ENCODE measurements around the gene FAM110C.
"Not testable (repeated sequence)": the region's sequence is repeated elsewhere in the genome, so short reads cannot be mapped to it uniquely, and the experiment has no call there.

The FAM110C gene

GRCh38 chr2:46471-47345 lies at the start of gene FAM110C:
Gene FAM110C (minus strand): TSS chr2:46505. CDS start chr2:46385, 120 bp downstream.
- DNase-seq (ENCODE audit: low read depth, low spot score) = no peak

DNA sequence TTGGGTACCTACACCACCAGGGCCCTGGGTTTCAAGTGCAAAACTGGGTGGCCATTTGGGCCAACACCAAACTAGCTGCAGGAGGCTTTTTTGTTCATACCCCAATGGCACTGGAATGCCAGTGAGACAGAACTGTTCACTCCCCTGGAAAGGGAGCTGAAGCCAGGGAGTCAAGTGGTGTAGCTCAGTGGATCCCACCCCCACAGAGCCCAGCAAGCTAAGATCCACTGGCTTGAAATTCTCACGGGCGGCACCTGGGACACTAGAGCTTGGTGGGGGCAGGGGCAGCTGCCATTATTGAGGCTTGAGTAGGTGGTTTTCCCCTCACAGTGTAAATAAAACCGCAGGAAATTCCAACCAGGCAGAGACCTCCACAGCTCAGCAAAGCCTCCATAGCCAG lies 46.0 kb upstream of the FAM110C start:
- DNase-seq (ENCODE audit: low read depth, low spot score) = no peak

GRCh38 chr2:90645-91312 lies 44.5 kb upstream of the FAM110C start:
- no peak for DNase-seq (ENCODE audit: low read depth, low spot score)

DNA sequence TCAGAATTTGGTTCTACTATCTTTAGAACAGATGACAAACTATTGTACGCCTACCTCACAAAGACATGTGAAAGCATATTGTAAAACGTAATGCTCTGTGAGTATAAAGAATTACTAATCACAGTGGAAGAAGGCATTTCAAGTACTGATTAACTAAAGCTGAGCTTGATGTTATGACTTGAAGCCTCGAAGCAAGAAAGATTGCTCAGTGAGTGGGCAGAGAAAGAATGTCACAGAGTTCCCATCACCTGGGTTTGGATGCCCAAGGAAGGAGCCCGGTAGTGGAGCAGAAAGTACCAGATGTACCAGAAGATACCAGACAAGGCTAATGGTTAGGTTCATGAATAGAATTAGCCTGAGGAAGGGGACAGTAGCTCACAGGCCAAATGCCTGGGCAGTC lies 39.5 kb upstream of the FAM110C start:
- DNase-seq (ENCODE audit: low read depth, low spot score) = no peak

DNA sequence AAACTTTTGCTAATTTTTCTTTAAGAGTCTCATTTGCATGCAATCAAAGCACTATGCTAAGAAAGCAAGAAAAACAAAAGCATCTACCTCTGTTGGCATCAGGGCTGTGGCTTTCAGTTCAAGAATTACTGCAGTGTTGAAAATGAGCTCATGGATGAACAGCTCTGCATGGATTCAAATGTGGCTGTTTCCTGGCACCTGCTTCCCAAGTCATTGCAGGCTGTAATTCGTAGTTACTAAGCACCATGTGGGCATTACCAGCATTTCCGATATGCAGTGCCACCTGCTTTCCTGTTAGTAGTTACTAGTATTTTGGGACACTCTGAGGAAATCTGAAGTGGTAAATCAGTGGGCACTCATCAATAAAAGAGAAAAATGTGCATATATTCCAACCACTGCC lies 37.8 kb upstream of the FAM110C start:
- DNase-seq (ENCODE audit: low read depth, low spot score) = no peak

- no peak for DNase-seq (ENCODE audit: low read depth, low spot score)
Measured at GRCh38 chr2:80971-81736, 34.8 kb upstream of the FAM110C start.

GRCh38 chr2:80378-80777 lies 34.1 kb upstream of the FAM110C start:
- no peak for DNase-seq (ENCODE audit: low read depth, low spot score)

- no peak for DNase-seq (ENCODE audit: low read depth, low spot score)
Measured at GRCh38 chr2:71309-72035, 25.2 kb upstream of the FAM110C start.

DNA sequence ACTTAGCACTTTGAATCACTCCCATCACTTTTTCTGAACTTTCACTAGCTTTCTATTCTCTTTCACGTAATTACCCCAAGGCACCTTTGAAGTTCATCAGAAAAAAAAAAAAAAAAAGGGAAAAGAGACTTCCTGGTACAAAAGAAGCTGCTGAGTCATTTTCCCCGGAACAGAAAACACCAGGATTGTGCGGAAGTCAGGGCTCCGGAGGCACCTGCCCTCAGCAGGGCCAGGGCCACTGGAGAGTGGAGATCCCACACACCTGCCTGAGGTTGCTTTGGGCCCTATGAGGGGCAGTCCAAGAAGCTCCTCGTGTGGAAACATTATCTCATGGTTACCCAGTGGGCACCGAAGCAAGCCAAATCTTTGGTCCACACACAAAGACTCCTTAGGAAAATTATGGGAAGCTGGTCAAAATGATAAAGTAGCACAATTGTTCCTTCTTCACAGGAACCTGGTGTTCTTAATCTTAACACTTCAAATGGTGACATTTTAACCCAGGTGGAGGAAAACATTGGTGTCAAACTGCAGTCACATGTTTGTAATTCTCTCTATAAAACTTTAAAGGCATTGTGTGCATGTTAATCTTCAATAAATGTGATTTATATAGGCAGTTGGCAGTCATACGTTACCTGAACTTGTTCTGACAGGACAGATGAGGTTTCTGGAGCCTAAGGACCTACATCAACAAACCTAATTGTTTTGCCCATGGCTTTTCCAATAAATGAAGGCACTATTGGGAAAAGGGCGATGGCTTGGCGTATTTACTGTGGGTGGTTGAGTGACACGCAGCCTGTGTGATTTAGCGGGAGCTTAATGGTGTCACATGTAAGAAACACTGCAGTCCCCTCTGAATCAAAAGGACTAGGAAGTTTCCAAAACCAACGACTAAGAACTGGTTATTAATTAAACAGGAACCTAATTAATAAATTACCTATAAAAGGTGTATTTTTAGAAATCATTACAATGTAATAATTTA lies 23.4 kb upstream of the FAM110C start:
- DNase-seq (ENCODE audit: low read depth, low spot score) = no peak

DNA sequence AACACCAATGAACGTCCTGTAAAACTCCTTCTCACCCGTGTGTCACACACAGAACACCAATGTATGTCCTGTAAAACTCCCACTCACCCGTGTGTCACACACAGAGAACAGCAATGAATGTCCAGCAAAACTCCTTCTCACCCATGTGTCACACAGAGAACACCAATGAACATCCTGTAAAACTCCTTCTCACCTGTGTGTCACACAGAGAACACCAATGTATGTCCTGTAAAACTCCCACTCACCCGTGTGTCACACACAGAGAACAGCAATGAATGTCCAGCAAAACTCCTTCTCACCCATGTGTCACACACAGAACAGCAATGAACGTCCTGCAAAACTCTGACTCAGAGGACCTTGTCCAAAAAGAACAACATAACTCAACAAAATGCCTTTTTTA lies 22.3 kb upstream of the FAM110C start:
- not testable (repeated sequence) for DNase-seq (ENCODE audit: low read depth, low spot score)

DNA sequence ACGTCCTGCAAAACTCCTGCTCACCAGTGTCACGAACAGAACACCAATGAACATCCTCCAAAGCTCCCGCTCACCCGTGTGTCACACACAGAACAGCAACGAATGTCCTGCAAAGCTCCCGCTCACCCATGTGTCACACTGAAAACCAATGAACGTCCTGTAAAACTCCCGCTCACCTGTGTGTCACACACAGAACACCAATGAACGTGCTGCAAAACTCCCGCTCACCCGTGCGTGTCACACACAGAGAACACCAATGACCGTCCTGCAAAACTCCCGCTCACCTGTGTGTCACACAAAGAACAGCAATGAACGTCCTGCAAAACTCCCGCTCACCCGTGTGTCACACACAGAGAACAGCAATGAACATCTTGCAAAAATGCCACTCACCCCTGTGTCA lies 20.5 kb upstream of the FAM110C start:
- no peak for DNase-seq (ENCODE audit: low read depth, low spot score)

DNA sequence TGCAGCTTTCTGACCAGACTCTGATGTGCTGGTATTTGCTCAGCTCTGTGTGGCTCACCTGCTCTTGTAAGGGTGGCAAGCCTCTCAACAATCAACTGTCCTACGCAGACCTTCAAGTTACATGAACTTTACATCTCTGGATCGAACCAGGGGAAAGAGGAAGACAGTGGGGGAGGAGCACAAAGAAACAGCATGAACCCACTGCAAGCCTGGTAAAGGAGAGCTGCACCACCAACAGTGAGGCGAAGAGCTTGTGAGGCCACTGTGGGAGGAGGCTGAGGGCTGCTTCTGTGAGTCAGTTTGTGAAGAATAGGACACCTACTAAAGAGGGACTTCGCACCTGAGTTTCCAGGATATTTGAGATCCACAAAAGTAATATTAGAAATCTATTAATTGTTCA lies 18.8 kb upstream of the FAM110C start:
- no peak for DNase-seq (ENCODE audit: low read depth, low spot score)

- no peak for DNase-seq (ENCODE audit: low read depth, low spot score)
Measured at GRCh38 chr2:55587-56448, 9.5 kb upstream of the FAM110C start.

GRCh38 chr2:51613-52012 lies 5.3 kb upstream of the FAM110C start:
- no peak for DNase-seq (ENCODE audit: low read depth, low spot score)

DNA sequence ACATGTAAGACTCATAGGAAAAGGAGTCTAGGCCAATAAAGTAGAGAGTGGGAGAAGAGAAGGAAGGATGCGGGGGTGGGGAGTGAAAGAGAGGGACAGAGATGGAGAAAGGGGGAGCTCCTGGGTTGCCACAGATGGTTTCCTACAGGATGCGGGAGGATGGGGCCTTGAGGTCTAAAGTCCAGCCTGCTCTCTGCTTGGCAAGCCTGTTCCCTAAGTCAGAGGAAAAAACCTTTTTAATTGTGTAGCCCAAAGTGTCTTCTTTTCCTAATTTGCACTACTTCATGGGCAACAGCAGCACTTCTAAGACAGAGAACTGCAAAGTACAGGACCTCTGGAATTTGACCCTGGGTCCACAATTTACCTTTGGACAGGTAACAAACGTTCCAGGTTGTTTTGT lies 1.4 kb upstream of the FAM110C start:
- DNase-seq (ENCODE audit: low read depth, low spot score) = no peak

DNA sequence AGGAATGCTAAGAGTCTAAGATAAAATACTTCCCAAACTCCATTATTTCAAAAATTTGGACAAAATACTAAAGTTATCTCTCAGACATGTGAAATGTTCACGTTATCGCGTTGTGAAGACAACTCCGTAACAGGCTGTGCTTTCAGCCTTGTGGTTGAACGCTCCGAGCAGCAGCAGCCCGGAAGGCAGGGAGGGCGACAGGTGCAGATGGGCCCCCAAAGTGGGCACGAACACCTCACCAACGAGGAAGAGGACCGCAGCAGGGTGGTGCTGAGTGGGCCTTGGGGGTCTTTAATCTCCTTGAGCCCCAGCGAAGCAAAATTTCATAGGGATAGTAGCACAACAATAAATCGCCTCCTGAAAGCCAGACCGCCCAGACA lies 1.0 kb upstream of the FAM110C start:
- DNase-seq (ENCODE audit: low read depth, low spot score) = no peak

DNA sequence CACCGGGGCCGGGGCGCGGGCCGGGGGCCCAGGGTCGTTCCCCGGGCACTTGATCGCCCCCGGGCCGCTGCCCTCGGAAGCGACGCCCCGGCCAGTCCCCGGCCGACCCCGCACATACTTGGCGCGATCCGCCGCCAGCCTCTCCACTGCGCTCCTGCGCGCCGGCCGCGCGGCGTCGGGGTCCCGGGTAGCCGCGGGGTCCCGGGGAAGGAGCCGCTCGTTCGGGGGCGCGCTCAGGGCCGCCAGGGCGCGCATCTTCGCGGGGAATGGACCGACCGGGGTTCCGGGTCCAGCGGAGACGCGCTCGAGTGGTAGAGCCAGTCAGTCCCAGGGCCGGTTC lies 204 bp downstream of the FAM110C start:
- no peak for DNase-seq (ENCODE audit: low read depth, low spot score)

DNA sequence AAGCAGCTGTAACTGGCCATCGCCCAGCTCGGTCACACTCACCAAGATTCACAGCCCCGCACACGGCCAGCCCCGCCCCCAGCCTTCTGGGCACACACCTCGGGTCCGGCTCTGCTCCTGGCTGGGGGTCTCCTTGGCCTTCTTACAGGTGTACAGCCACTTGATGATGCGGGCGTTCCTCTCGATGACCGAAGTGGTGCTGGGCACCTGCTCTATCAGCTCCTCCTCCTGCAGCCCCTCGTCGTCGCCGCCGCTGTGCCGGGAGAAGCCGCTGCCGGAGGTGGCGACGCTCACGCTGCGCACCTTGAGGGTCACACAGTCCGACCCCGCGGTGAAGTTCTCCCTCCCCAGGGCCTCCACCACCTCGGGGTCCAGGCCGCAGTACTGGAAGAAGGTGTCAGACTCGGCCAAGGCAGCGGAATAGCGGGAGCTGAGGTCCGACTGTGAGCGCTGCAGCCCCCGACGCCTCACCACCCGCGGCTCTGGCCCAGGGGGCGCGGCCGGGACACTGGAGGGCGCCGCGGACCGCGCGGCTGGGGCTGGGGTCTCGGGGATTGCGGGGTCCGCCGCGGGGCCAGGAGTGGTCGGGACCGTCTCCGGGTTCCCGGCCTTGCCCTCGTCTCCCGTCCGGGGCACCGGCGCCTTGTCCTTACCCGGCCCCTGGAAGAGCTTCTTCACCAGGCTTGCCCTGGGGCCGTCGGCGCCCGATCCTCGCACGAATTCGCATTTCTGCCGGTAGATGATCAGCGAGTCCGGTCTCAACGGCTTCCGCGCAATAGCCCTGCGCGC lies 769 bp downstream of the FAM110C start:
- DNase-seq (ENCODE audit: low read depth, low spot score) = no peak

Data from brain pericyte (primary cell).